ENCODE data around the gene MYNN. TPM values are rescaled to one million over a fixed set of nuclear protein-coding genes. Genes with fewer than 3 reads are reported as not detected.
"Not testable (repeated sequence)": the region's sequence is repeated elsewhere in the genome, so short reads cannot be mapped to it uniquely, and the experiment has no call there.

MYNN gene
- total RNA-seq (2021) (13.7 and 18.2 TPM in 2 replicates), Bru-seq, nascent RNA (percentile 96 among the genes with signal in this experiment), BruChase-seq, experiment 1, labeled RNA remaining after a 2-hour chase (percentile 94 among the genes with signal in this experiment), BruChase-seq, experiment 2, labeled RNA remaining after a 6-hour chase (percentile 74 among the genes with signal in this experiment)
- long read RNA-seq, full-length matches to known transcripts, result 25 of 43 reads
- long read RNA-seq, partial matches to known transcripts, result 3 of 43 reads
- long read RNA-seq, other reads (novel, unspliced or antisense), result 15 of 43 reads

GRCh38 chr3:169772897-169773816, at the start of gene MYNN:
TSS of gene MYNN (plus strand) at chr3:169773396. CDS start at chr3:169774296, 900 bp downstream.
- Histone ChIP-seq H3K4me1 (replicated peaks; ENCODE audit: insufficient read depth) (peaks cover 13% of the 10 kb centered on the region), H2AFZ (peak within 1 kb of the TSS; percentile 95), H3K27ac (peak within 1 kb of the TSS; percentile 92), H3K9me2 (ENCODE audit: insufficient read depth) (no peaks in the 10 kb centered on the region), H3K27me3 (ENCODE audit: insufficient read depth, low read depth) (no peaks in the 10 kb centered on the region), H3K36me3 (ENCODE audit: low read depth) (peaks cover 30% of the 10 kb centered on the region; the same call in 1 of the 2 replicates), H4K20me1 (ENCODE audit: insufficient read depth) (peaks cover 13% of the 10 kb centered on the region), H3K79me2 (ENCODE audit: low read depth) (peaks cover 31% of the 10 kb centered on the region), H3K4me2 (peak within 1 kb of the TSS; percentile 86), H3K4me3 (peak within 1 kb of the TSS; percentile 84), H3K9me3 (ENCODE audit: insufficient read depth, low read depth) (no peaks in the 10 kb centered on the region), H3F3A (ENCODE audit: insufficient read depth, low read depth) (peaks cover 39% of the 10 kb centered on the region)
- TSS peak; percentile 94 for BruUV-seq (replicated peaks)
- intact Hi-C loops (cut with micrococcal nuclease; ENCODE audit: unreplicated experiment), result loop anchor here (1.0 to 2.0 kb wide), 3 partner anchors 40 to 584 kb away; partner anchors contain the start of genes LRRC34, LRRIQ4, SEC62 and SKIL
- TF ChIP-seq CTCF (conservative IDR thresholded peaks at IDR 0.05) (no peak; the same call in 1 of the 2 replicates), EZH2 (IDR thresholded peaks at IDR 0.05; ENCODE audit: low read depth) (no peak)
- ChIA-PET CTCF (no interaction called here), POLR2A (ENCODE audit: unreplicated experiment) (interaction anchor here (0.6 to 0.8 kb wide), 2 partner anchors 194 to 948 kb away, joined by 3 to 7 read pairs; no protein-coding TSS in a partner anchor)
- DNase-seq, result peak; percentile 84 to 91

- DNase-seq; H3K4me1 ChIP-seq (replicated peaks; ENCODE audit: insufficient read depth); H3F3A ChIP-seq (ENCODE audit: insufficient read depth, low read depth); H3K36me3 ChIP-seq (ENCODE audit: low read depth); CTCF ChIA-PET; H4K20me1 ChIP-seq (ENCODE audit: insufficient read depth); H3K9me3 ChIP-seq (ENCODE audit: insufficient read depth, low read depth); H3K79me2 ChIP-seq (ENCODE audit: low read depth); H3K27ac ChIP-seq; H3K4me2 ChIP-seq; H3K27me3 ChIP-seq (ENCODE audit: insufficient read depth, low read depth); H3K4me3 ChIP-seq; POLR2A ChIA-PET (ENCODE audit: unreplicated experiment); H2AFZ ChIP-seq; BruUV-seq (replicated peaks); intact Hi-C loops (cut with micrococcal nuclease; ENCODE audit: unreplicated experiment); H3K9me2 ChIP-seq (ENCODE audit: insufficient read depth): not testable (repeated sequence)
These were observed 41.3 kb upstream of the MYNN start for GRCh38 chr3:169731857-169732256.

- BruUV-seq (replicated peaks), result no TSS peak
- H4K20me1 ChIP-seq (ENCODE audit: insufficient read depth), result no peaks in the 10 kb centered on the region
- H3K27me3 ChIP-seq (ENCODE audit: insufficient read depth, low read depth), result no peaks in the 10 kb centered on the region
- no peak overlapping the region for H3K27ac ChIP-seq
- TF ChIP-seq EZH2 (IDR thresholded peaks at IDR 0.05; ENCODE audit: low read depth), result no peak
- no peak for TF ChIP-seq CTCF (conservative IDR thresholded peaks at IDR 0.05)
- no peak overlapping the region for H3K4me2 ChIP-seq
- no peak overlapping the region for H2AFZ ChIP-seq
- no peak for DNase-seq
- no peaks in the 10 kb centered on the region for H3K4me1 ChIP-seq (replicated peaks; ENCODE audit: insufficient read depth)
- intact Hi-C loops (cut with micrococcal nuclease; ENCODE audit: unreplicated experiment), result no loop called here
- no peak overlapping the region for H3K4me3 ChIP-seq
- ChIA-PET POLR2A (ENCODE audit: unreplicated experiment) (no interaction called here), CTCF (no interaction called here)
- H3K36me3 ChIP-seq (ENCODE audit: low read depth), result no peaks in the 10 kb centered on the region
- H3F3A ChIP-seq (ENCODE audit: insufficient read depth, low read depth), result no peaks in the 10 kb centered on the region
- peaks cover 9% of the 10 kb centered on the region; the same call in 1 of the 2 replicates for H3K9me3 ChIP-seq (ENCODE audit: insufficient read depth, low read depth)
- H3K79me2 ChIP-seq (ENCODE audit: low read depth), result no peaks in the 10 kb centered on the region
- no peaks in the 10 kb centered on the region for H3K9me2 ChIP-seq (ENCODE audit: insufficient read depth)
These were observed 34.1 kb upstream of the MYNN start for GRCh38 chr3:169739067-169739466.
